K562 (cell line): Measurements from ENCODE around the gene MYMX. TPM values are rescaled to one million over a fixed set of nuclear protein-coding genes. Genes with fewer than 3 reads are reported as not detected.

Experiments
- CC2D1A ChIP-seq: fragments of 450-650 bp; IDR thresholded peaks from 2 replicates; pipeline ENCODE4 v1.6.1; 2017; ENCODE audit warnings: mild to moderate bottlenecking
- HCFC1 ChIP-seq: IDR thresholded peaks from 2 replicates; pipeline ENCODE4 v1.6.1; 2012; ENCODE audit warnings: low read depth, low read length, improper control_type of control experiment
- LARP7 ChIP-seq: fragments of 450-650 bp; IDR thresholded peaks from 2 replicates; pipeline ENCODE4 v1.6.1; 2016
- MECOM ChIP-seq: fragments of 250-450 bp; sonication (Bioruptor Pico); IDR thresholded peaks from 2 replicates; pipeline ENCODE4 v1.8.0; 2022; ENCODE audit warnings: inconsistent platforms
- MYC ChIP-seq, 2 experiments: fragments of 250-450 bp in 1 of 2; sonication (Bioruptor Pico) in 1 of 2; IDR thresholded peaks; 2 replicates each; pipeline versions ENCODE4 v1.5.1 to v1.6.1; 2012 to 2021; ENCODE audit warnings: low read depth in 2 of 2, borderline replicate concordance in 1 of 2, improper control_type of control experiment in 1 of 2, low read length in 1 of 2, mild to moderate bottlenecking in 1 of 2, moderate library complexity in 1 of 2
- TBP ChIP-seq: optimal IDR thresholded peaks from 2 replicates; pipeline ENCODE3; 2011; ENCODE audit warnings: low read depth, low read length, improper control_type of control experiment
- TEAD1 ChIP-seq, 2 experiments: fragments of 450-650 bp in 1 of 2; sonication (generic) in 1 of 2; formaldehyde crosslinking; IDR thresholded peaks; 2 replicates each; pipeline versions ENCODE4 v1.4.0 to v1.8.0; 2020 to 2022; ENCODE audit warnings: mild to moderate bottlenecking in 2 of 2, missing genetic modification reagents in 1 of 2
- ZC3H4 ChIP-seq: sonication (generic); formaldehyde crosslinking; IDR thresholded peaks from 2 replicates; pipeline ENCODE4 v1.9.0; 2021; ENCODE audit warnings: missing genetic modification reagents, borderline replicate concordance
- ZNF140 ChIP-seq: fragments of 250-450 bp; sonication (Bioruptor Pico); IDR thresholded peaks from 2 replicates; pipeline ENCODE4 v1.8.0; 2021; ENCODE audit warnings: moderate library complexity, mild to moderate bottlenecking, inconsistent platforms
- ZNF165 ChIP-seq: fragments of 250-450 bp; sonication (Bioruptor Pico); IDR thresholded peaks from 2 replicates; pipeline ENCODE4 v1.4.0; 2020; ENCODE audit warnings: borderline replicate concordance
- ZNF184 ChIP-seq: sonication (generic); formaldehyde crosslinking; IDR thresholded peaks from 2 replicates; pipeline ENCODE4 v1.5.0; 2020; ENCODE audit warnings: missing genetic modification reagents
- ZNF436 ChIP-seq: fragments of 250-450, 450-650 bp; sonication (Bioruptor Pico); formaldehyde crosslinking; IDR thresholded peaks from 2 replicates; pipeline ENCODE4 v1.7.0; 2020; ENCODE audit warnings: mild to moderate bottlenecking
- ZNF445 ChIP-seq: fragments of 250-450 bp; sonication (Bioruptor Pico); IDR thresholded peaks from 2 replicates; pipeline ENCODE4 v1.4.0; 2020; ENCODE audit warnings: low read depth, mild to moderate bottlenecking, moderate library complexity
- ZNF644 ChIP-seq: fragments of 200-800 bp; sonication (Bioruptor generic); IDR thresholded peaks from 2 replicates; pipeline ENCODE4 v1.6.1; 2016; ENCODE audit warnings: low read depth, missing genetic modification characterization, missing compliant biosample characterization
- ZNF830 ChIP-seq: fragments of 250-450 bp; sonication (Bioruptor Pico); IDR thresholded peaks from 2 replicates; pipeline ENCODE4 v1.5.0; 2021; ENCODE audit warnings: mild to moderate bottlenecking
- polyA plus RNA-seq, 8 experiments: library from polyadenylated mRNA; depleted of rRNA in 4 of 8; stranded (reverse) in 5 of 8; unstranded in 3 of 8; fragments of >200 nt; fragmentation: Nextera tagmentation in 2 of 8; fragmentation: Illumina TruSeq in 1 of 8; extraction: Ambion mirVana in 2 of 8; extraction: Trizol in 1 of 8; gene quantifications; 2 replicates each; pipeline versions ENCODE4 v1.2.1 to v1.2.3, GENCODE V29; 2011 to 2014; ENCODE audit warnings: inconsistent platforms in 1 of 8, missing spikeins in 1 of 8
- total RNA-seq, 7 experiments: library from RNA; depleted of rRNA in 6 of 7; stranded (reverse); fragments of >200 nt in 6 of 7; fragmentation: Illumina TruSeq in 2 of 7; extraction: Trizol in 2 of 7; gene quantifications; 2 replicates each; pipeline versions ENCODE4 v1.2.1 to v1.2.3, GENCODE V29; 2011 to 2021; ENCODE audit warnings: low replicate concordance in 1 of 7
- TF ChIP-seq, protein P1 (sequence below): fragments of 250-450 bp; sonication (Bioruptor Pico); IDR thresholded peaks from 2 replicates; pipeline ENCODE4 v1.5.0; 2020; ENCODE audit warnings: mild to moderate bottlenecking
- TF ChIP-seq, protein P2 (sequence below), 2 experiments: fragments of 450-650 bp; IDR thresholded peaks; 2 replicates each; pipeline ENCODE4 v1.6.1; 2018; ENCODE audit warnings: mild to moderate bottlenecking in 2 of 2, low read depth in 1 of 2; ENCODE audit not compliant: partially characterized antibody in 2 of 2
- TF ChIP-seq, protein P3 (sequence below): fragments of 450-650 bp; IDR thresholded peaks from 2 replicates; pipeline ENCODE4 v1.7.1; 2018; ENCODE audit warnings: mild to moderate bottlenecking, low read depth; ENCODE audit not compliant: partially characterized antibody

Gene MYMX
- total and polyA plus RNA-seq, 9 of the 15 experiments (the other 6 are each of a cell fraction or from before 2014, with no cell fraction given): 0.12 TPM; not detected in 8

DNA sequence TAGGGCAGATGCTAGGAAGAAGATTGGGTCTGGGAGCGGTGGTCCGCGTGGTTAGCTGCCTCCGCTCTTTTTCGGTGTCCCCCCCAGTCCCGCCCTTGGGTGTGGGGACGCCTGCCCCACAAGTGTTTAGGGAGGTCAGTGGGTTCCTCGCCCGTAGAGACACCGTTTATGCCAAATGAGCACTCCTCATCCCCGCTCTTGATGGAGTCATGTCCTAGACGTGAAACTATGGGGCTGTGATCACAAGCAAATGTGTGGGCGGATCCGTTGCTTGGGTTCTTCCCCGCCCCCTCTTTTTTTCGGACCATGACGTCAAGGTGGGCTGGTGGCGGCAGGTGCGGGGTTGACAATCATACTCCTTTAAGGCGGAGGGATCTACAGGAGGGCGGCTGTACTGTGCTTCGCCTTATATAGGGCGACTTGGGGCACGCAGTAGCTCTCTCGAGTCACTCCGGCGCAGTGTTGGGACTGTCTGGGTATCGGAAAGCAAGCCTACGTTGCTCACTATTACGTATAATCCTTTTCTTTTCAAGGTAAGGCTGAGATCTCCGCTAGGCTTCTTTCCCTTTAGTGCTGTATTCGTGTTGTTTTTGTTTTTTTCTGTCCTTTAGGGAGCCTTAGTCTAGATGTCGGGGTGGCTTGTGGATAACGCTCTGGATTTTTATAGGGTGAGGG lies 30.1 kb downstream of the MYMX start, which contains the start of gene HSP90AB1 (continued):
- TF ChIP-seq, protein P1, sequence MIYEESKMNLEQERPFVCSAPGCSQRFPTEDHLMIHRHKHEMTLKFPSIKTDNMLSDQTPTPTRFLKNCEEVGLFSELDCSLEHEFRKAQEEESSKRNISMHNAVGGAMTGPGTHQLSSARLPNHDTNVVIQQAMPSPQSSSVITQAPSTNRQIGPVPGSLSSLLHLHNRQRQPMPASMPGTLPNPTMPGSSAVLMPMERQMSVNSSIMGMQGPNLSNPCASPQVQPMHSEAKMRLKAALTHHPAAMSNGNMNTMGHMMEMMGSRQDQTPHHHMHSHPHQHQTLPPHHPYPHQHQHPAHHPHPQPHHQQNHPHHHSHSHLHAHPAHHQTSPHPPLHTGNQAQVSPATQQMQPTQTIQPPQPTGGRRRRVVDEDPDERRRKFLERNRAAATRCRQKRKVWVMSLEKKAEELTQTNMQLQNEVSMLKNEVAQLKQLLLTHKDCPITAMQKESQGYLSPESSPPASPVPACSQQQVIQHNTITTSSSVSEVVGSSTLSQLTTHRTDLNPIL: peak; percentile 71; the same call in 1 of the 2 replicates
- TF ChIP-seq TEAD1 (CRISPR knock-in tag; IDR thresholded peaks at IDR 0.05) (peak in 1 of 2 experiments; percentile 68; a peak in 1 of 4 replicates), ZNF140 (CRISPR knock-in tag) (no peak), CC2D1A (peak; percentile 79), ZNF165 (CRISPR knock-in tag) (no peak), HCFC1 (peak; percentile 58), TBP (no peak), ZNF184 (CRISPR knock-in tag) (no peak), ZNF830 (0 out of 2 replicates have a peak, but pooled peaks have one; percentile 42), ZNF644 (tag) (no peak), LARP7 (peak; percentile 97), ZC3H4 (CRISPR knock-in tag) (peak; percentile 97; the same call in 1 of the 2 replicates), ZNF436 (CRISPR knock-in tag) (peak; percentile 73), ZNF445 (CRISPR knock-in tag) (0 out of 2 replicates have a peak, but pooled peaks have one; percentile 33), MECOM (CRISPR knock-in tag) (no peak), MYC (IDR thresholded peaks at IDR 0.05; ENCODE audit: low read depth, low read length) (no peak), MYC (CRISPR knock-in tag; IDR thresholded peaks at IDR 0.05; ENCODE audit: borderline replicate concordance, low read depth) (no peak)
- TF ChIP-seq, protein P2, sequence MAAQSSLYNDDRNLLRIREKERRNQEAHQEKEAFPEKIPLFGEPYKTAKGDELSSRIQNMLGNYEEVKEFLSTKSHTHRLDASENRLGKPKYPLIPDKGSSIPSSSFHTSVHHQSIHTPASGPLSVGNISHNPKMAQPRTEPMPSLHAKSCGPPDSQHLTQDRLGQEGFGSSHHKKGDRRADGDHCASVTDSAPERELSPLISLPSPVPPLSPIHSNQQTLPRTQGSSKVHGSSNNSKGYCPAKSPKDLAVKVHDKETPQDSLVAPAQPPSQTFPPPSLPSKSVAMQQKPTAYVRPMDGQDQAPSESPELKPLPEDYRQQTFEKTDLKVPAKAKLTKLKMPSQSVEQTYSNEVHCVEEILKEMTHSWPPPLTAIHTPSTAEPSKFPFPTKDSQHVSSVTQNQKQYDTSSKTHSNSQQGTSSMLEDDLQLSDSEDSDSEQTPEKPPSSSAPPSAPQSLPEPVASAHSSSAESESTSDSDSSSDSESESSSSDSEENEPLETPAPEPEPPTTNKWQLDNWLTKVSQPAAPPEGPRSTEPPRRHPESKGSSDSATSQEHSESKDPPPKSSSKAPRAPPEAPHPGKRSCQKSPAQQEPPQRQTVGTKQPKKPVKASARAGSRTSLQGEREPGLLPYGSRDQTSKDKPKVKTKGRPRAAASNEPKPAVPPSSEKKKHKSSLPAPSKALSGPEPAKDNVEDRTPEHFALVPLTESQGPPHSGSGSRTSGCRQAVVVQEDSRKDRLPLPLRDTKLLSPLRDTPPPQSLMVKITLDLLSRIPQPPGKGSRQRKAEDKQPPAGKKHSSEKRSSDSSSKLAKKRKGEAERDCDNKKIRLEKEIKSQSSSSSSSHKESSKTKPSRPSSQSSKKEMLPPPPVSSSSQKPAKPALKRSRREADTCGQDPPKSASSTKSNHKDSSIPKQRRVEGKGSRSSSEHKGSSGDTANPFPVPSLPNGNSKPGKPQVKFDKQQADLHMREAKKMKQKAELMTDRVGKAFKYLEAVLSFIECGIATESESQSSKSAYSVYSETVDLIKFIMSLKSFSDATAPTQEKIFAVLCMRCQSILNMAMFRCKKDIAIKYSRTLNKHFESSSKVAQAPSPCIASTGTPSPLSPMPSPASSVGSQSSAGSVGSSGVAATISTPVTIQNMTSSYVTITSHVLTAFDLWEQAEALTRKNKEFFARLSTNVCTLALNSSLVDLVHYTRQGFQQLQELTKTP (IDR thresholded peaks at IDR 0.05; ENCODE audit: low read depth in 1 of 2, partially characterized antibody in 2 of 2): peak; percentile 83 to 97
- TF ChIP-seq, protein P3, sequence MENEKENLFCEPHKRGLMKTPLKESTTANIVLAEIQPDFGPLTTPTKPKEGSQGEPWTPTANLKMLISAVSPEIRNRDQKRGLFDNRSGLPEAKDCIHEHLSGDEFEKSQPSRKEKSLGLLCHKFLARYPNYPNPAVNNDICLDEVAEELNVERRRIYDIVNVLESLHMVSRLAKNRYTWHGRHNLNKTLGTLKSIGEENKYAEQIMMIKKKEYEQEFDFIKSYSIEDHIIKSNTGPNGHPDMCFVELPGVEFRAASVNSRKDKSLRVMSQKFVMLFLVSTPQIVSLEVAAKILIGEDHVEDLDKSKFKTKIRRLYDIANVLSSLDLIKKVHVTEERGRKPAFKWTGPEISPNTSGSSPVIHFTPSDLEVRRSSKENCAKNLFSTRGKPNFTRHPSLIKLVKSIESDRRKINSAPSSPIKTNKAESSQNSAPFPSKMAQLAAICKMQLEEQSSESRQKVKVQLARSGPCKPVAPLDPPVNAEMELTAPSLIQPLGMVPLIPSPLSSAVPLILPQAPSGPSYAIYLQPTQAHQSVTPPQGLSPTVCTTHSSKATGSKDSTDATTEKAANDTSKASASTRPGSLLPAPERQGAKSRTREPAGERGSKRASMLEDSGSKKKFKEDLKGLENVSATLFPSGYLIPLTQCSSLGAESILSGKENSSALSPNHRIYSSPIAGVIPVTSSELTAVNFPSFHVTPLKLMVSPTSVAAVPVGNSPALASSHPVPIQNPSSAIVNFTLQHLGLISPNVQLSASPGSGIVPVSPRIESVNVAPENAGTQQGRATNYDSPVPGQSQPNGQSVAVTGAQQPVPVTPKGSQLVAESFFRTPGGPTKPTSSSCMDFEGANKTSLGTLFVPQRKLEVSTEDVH: no peak
